K562 (cell line): ENCODE data around the gene TTYH2. TPM values are rescaled to one million over a fixed set of nuclear protein-coding genes. Genes with fewer than 3 reads are reported as not detected.

Experiments used
- ATAC-seq: fragments of 200-7000 bp; cut with Tn5 transposase; 3 replicates; pipeline ENCODE4 v1.9.1; 2020; ENCODE audit warnings: moderate library complexity
- BruUV-seq: library from RNA; stranded (reverse); fragments of 400-500 nt; replicated peaks from 2 replicates; lab custom pipeline; 2021; lab: Mats Ljungman, UMichigan
- CTCF ChIA-PET: fragments of 300-600 bp; formaldehyde crosslinking; extraction: SDS; loops from one replicate; lab custom pipeline; 2021; ENCODE audit warnings: low intra/inter-chr PET ratio; lab: Yijun Ruan, JAX
- POLR2A ChIA-PET: fragments of 300-600, 350-650 bp; sonication (Branson Sonifier 250); formaldehyde crosslinking; extraction: SDS; loops from one replicate; lab custom pipeline; 2021; ENCODE audit warnings: antibody characterized with exemption, inconsistent platforms; lab: Yijun Ruan, JAX
- DNase-seq, 4 experiments: peaks; one replicate each; pipeline versions ENCODE4 v3.0.0 to v3.0.0-alpha.2; 2011 to 2018; ENCODE audit warnings: low spot score in 3 of 4, mixed read lengths in 3 of 4; ENCODE audit errors: extremely low read depth in 1 of 4
- FAIRE-seq: peaks from 2 replicates; lab custom pipeline; 2011; peaks lifted over from hg19 to GRCh38; lab: Jason Lieb, UNC
- H2AFZ ChIP-seq: 2 replicates; pipeline ENCODE4 v1.6.0; 2011; ENCODE audit warnings: low read depth, low read length, control low read depth, inconsistent platforms
- H3K27ac ChIP-seq: fragments of 200-600 bp; 3 replicates; pipeline ENCODE4 v1.8.0; 2011; ENCODE audit warnings: low read depth, mild to moderate bottlenecking, control low read depth, inconsistent platforms, low read length, moderate library complexity, mixed read lengths; ENCODE audit errors: extremely low read depth
- H3K27me3 ChIP-seq, 2 experiments: fragments of 300-600 bp in 1 of 2; 2 replicates in 1 of 2; 3 replicates in 1 of 2; pipeline versions ENCODE4 v1.6.0 to v1.8.0; 2011; ENCODE audit warnings: inconsistent platforms in 2 of 2, low read length in 2 of 2, mild to moderate bottlenecking in 1 of 2, mixed read lengths in 1 of 2, moderate library complexity in 1 of 2; ENCODE audit not compliant: control insufficient read depth in 2 of 2, insufficient read depth in 2 of 2
- H3K36me3 ChIP-seq: fragments of 300-600 bp; 3 replicates; pipeline ENCODE4 v1.8.0; 2011; ENCODE audit warnings: mild to moderate bottlenecking, low read length, inconsistent platforms; ENCODE audit not compliant: control insufficient read depth, insufficient read depth
- H3K4me1 ChIP-seq, 2 experiments: fragments of 200-600 bp in 1 of 2; replicated peaks in 1 of 2; 2 replicates in 1 of 2; 3 replicates in 1 of 2; pipeline versions ENCODE4 v1.5.1 to v1.8.0; 2011; ENCODE audit warnings: inconsistent platforms in 2 of 2, low read length in 2 of 2, mild to moderate bottlenecking in 1 of 2, mixed read lengths in 1 of 2, moderate library complexity in 1 of 2; ENCODE audit not compliant: control insufficient read depth in 2 of 2, insufficient read depth in 2 of 2
- H3K4me2 ChIP-seq: 2 replicates; pipeline ENCODE4 v1.6.1; 2011; ENCODE audit warnings: low read length, control low read depth, inconsistent platforms, mixed read lengths; ENCODE audit not compliant: insufficient read depth
- H3K4me3 ChIP-seq: fragments of 200-600 bp; sonication (generic), shearing (Covaris generic); 2 replicates; pipeline ENCODE4 v1.5.1; 2016; ENCODE audit warnings: control low read depth, inconsistent platforms
- H3K79me2 ChIP-seq: fragments of 200-600 bp; 3 replicates; pipeline ENCODE4 v1.8.0; 2011; ENCODE audit warnings: low read length, inconsistent platforms; ENCODE audit not compliant: control insufficient read depth, insufficient read depth
- H3K9ac ChIP-seq, 2 experiments: 2 replicates each; pipeline versions ENCODE4 v1.6.0 to v1.6.1; 2011; ENCODE audit warnings: low read depth in 2 of 2, low read length in 2 of 2, control low read depth in 1 of 2, inconsistent platforms in 1 of 2, mild to moderate bottlenecking in 1 of 2, mixed read lengths in 1 of 2; ENCODE audit not compliant: insufficient read depth in 1 of 2
- H3K9me1 ChIP-seq: one replicate; pipeline ENCODE4 v1.6.0; 2011; ENCODE audit warnings: inconsistent platforms, mild to moderate bottlenecking, low read length, moderate library complexity; ENCODE audit not compliant: control insufficient read depth, insufficient read depth
- H3K9me3 ChIP-seq: replicated peaks from 2 replicates; pipeline ENCODE4 v1.5.1; 2011; ENCODE audit warnings: low read depth, low read length, inconsistent platforms; ENCODE audit not compliant: control insufficient read depth, insufficient read depth
- H4K20me1 ChIP-seq: replicated peaks from 2 replicates; pipeline ENCODE4 v1.6.1; 2011; ENCODE audit warnings: low read length, inconsistent platforms, mixed read lengths; ENCODE audit not compliant: control insufficient read depth, insufficient read depth
- E2F8 ChIP-seq: fragments of 450-650 bp; IDR thresholded peaks from 2 replicates; pipeline ENCODE4 v1.7.1; 2018; ENCODE audit warnings: mild to moderate bottlenecking, low read depth; ENCODE audit not compliant: partially characterized antibody
- FOXJ3 ChIP-seq: sonication (generic); formaldehyde crosslinking; IDR thresholded peaks from 2 replicates; pipeline ENCODE4 v1.4.0; 2020; ENCODE audit warnings: mild to moderate bottlenecking, missing genetic modification reagents
- RBM25 ChIP-seq: fragments of 200-400 bp; formaldehyde crosslinking; IDR thresholded peaks from 2 replicates; pipeline ENCODE4 v1.6.1; 2018; ENCODE audit warnings: low read length, low read depth, moderate library complexity; ENCODE audit not compliant: severe bottlenecking
- REST ChIP-seq, 2 experiments: fragments of 450-650 bp; formaldehyde crosslinking in 1 of 2; IDR thresholded peaks; 2 replicates each; pipeline versions ENCODE4 v1.4.0 to v1.6.1; 2014 to 2020; ENCODE audit warnings: mild to moderate bottlenecking in 2 of 2, borderline replicate concordance in 1 of 2, low read depth in 1 of 2
- THRB ChIP-seq: fragments of 450-650 bp; formaldehyde crosslinking; conservative IDR thresholded peaks from 2 replicates; pipeline ENCODE4 v1.4.0; 2022; ENCODE audit warnings: mild to moderate bottlenecking, missing genetic modification characterization
- WGBS: fragments of 100-300 bp; shearing (Covaris generic); methylation state at CpG from one replicate; pipeline ENCODE4 v1.1.6; 2016; ENCODE audit warnings: low coverage, mixed read lengths; ENCODE audit not compliant: insufficient coverage; ENCODE audit errors: missing lambda C conversion rate; 5-methylcytosine and 5-hydroxymethylcytosine counted together
- in situ Hi-C: fragments of 300-500 bp; cut with MboI; formaldehyde crosslinking; loops from 4 replicates; pipeline ENCODE4 v1.15.0; 2018; ENCODE audit warnings: inconsistent platforms, mixed read lengths
- intact Hi-C: fragments of 100-400 bp; cut with micrococcal nuclease; formaldehyde crosslinking; loops from 2 replicates; pipeline ENCODE4 v1.14.2; 2022
- polyA plus RNA-seq, 8 experiments: library from polyadenylated mRNA; depleted of rRNA in 4 of 8; stranded (reverse) in 5 of 8; unstranded in 3 of 8; fragments of >200 nt; fragmentation: Nextera tagmentation in 2 of 8; fragmentation: Illumina TruSeq in 1 of 8; extraction: Ambion mirVana in 2 of 8; extraction: Trizol in 1 of 8; gene quantifications; 2 replicates each; pipeline versions ENCODE4 v1.2.1 to v1.2.3, GENCODE V29; 2011 to 2014; ENCODE audit warnings: inconsistent platforms in 1 of 8, missing spikeins in 1 of 8
- total RNA-seq, 7 experiments: library from RNA; depleted of rRNA in 6 of 7; stranded (reverse); fragments of >200 nt in 6 of 7; fragmentation: Illumina TruSeq in 2 of 7; extraction: Trizol in 2 of 7; gene quantifications; 2 replicates each; pipeline versions ENCODE4 v1.2.1 to v1.2.3, GENCODE V29; 2011 to 2021; ENCODE audit warnings: low replicate concordance in 1 of 7

Gene TTYH2
- total and polyA plus RNA-seq, 9 of the 15 experiments (the other 6 are each of a cell fraction or from before 2014, with no cell fraction given): 0.03 to 2.0 (median 0.91) TPM

GRCh38 chr17:74304184-74304583 lies 90.8 kb downstream of the TTYH2 start (continued):
- TF ChIP-seq E2F8: no peak
- TF ChIP-seq RBM25: no peak
- no peak for TF ChIP-seq FOXJ3

GRCh38 chr17:74305865-74306654 lies 92.7 kb downstream of the TTYH2 start:
- ChIA-PET POLR2A (interaction anchor here (1.2 to 1.4 kb wide), 2 partner anchors 9 to 46 kb away, joined by 3 to 6 read pairs; no protein-coding TSS in a partner anchor), CTCF (interaction anchor here (1.4 kb wide), 1 partner anchor 55 kb away, joined by 8 read pairs; the partner anchor contains the start of gene BTBD17)
- 8% methylated on average over 7 of the region's 10 CpGs for WGBS
- H3K9ac ChIP-seq: no peak overlapping the region
- H3K79me2 ChIP-seq: no peaks in the 10 kb centered on the region
- H3K4me1 ChIP-seq: peaks cover 0 to 9% of the 10 kb centered on the region in 2 experiments; a peak in 1 of 5 replicates
- H3K27me3 ChIP-seq: peaks cover 0 to 10% of the 10 kb centered on the region in 2 experiments; a peak in 2 of 5 replicates
- ATAC-seq (peak; percentile 27; the same call in 1 of the 3 replicates), FAIRE-seq (no peak), DNase-seq (no peak)
- in situ Hi-C loops (no loop called here), intact Hi-C loops (no loop called here)
- no peak overlapping the region for H3K4me3 ChIP-seq
- no peaks in the 10 kb centered on the region for H3K9me1 ChIP-seq
- no peak overlapping the region for H2AFZ ChIP-seq
- BruUV-seq: no TSS peak
- H3K9me3 ChIP-seq: peaks cover 3% of the 10 kb centered on the region; the same call in 1 of the 2 replicates
- no peaks in the 10 kb centered on the region for H4K20me1 ChIP-seq
- H3K36me3 ChIP-seq: no peaks in the 10 kb centered on the region
- H3K4me2 ChIP-seq: no peak overlapping the region
- no peak overlapping the region for H3K27ac ChIP-seq
- TF ChIP-seq THRB (CRISPR knock-in tag): no peak
- TF ChIP-seq REST (IDR thresholded peaks at IDR 0.05; ENCODE audit: borderline replicate concordance): peak; percentile 51; the same call in 1 of the 2 replicates
- no peak for TF ChIP-seq REST (CRISPR knock-in tag; IDR thresholded peaks at IDR 0.05; ENCODE audit: low read depth)
